HUDEP-2 (cell line): ENCODE measurements around the gene PHRF1.

Source experiments
- DNase-seq, 76 experiments: peaks; one replicate each; lab custom pipeline; 2025; ENCODE audit not compliant: unreplicated experiment in 76 of 76; lab: John Stamatoyannopoulos, UW

The PHRF1 gene

GRCh38 chr11:613369-613968 lies 37.2 kb downstream of the PHRF1 start:
- DNase-seq, result peak in 62 of 76 experiments; percentile 6 to 86 (median 68)

- DNase-seq, result no peak
Measured at GRCh38 chr11:614021-614622, 37.9 kb downstream of the PHRF1 start.

GRCh38 chr11:614623-615503 lies 38.6 kb downstream of the PHRF1 start:
- no peak for DNase-seq

- DNase-seq, result peak in 75 of 76 experiments; percentile 41 to 92 (median 81)
Measured at GRCh38 chr11:615504-616319, 39.4 kb downstream of the PHRF1 start, which contains the start of gene IRF7. TSS of gene IRF7 (minus strand) at chr11:615950. CDS start at chr11:615364, 586 bp downstream.

- DNase-seq, result no peak
Measured at GRCh38 chr11:616320-617198, 40.3 kb downstream of the PHRF1 start.

- no peak for DNase-seq
Measured at GRCh38 chr11:617199-617911, 41.1 kb downstream of the PHRF1 start.

- DNase-seq, result no peak
Measured at GRCh38 chr11:617912-618682, 41.8 kb downstream of the PHRF1 start.

- no peak for DNase-seq
Measured at GRCh38 chr11:618856-619627, 42.8 kb downstream of the PHRF1 start.

GRCh38 chr11:619628-620050 lies 43.4 kb downstream of the PHRF1 start:
- no peak for DNase-seq

GRCh38 chr11:620201-620600 lies 43.9 kb downstream of the PHRF1 start:
- DNase-seq, result no peak

GRCh38 chr11:620935-621814 lies 44.9 kb downstream of the PHRF1 start:
- no peak for DNase-seq

GRCh38 chr11:621838-622237 lies 45.6 kb downstream of the PHRF1 start:
- no peak for DNase-seq

GRCh38 chr11:623349-623869 lies 47.1 kb downstream of the PHRF1 start:
- DNase-seq, result no peak

- peak in 43 of 76 experiments; percentile 8 to 69 (median 38) for DNase-seq
Measured at GRCh38 chr11:623999-624704, 47.9 kb downstream of the PHRF1 start.

GRCh38 chr11:624705-625635 lies 48.7 kb downstream of the PHRF1 start, which contains the start of gene CDHR5:
TSS of gene CDHR5 (minus strand) at chr11:624955. CDS start at chr11:624902, 53 bp downstream.
- no peak for DNase-seq
